ENCODE data around the gene POLR1B.
"Not testable (repeated sequence)": the region's sequence is repeated elsewhere in the genome, so short reads cannot be mapped to it uniquely, and the experiment has no call there.

GRCh38 chr2:112612283-112612682 is 70.0 kb downstream of the POLR1B start:
- TF ChIP-seq CTCF (IDR thresholded peaks at IDR 0.05; ENCODE audit: low read depth, low read length, poor library complexity, severe bottlenecking); EZH2phosphoT487 (IDR thresholded peaks at IDR 0.05; ENCODE audit: borderline replicate concordance, low read length): not testable (repeated sequence)
